Stomach (tissue), 4 donors: Measurements from ENCODE around the gene FOLR2.

Experiments
- CTCF ChIP-seq, 7 experiments: fragments of 450-650 bp in 4 of 7; fragments of 200-600 bp in 3 of 7; sonication (generic) in 3 of 7; IDR thresholded peaks; one replicate each; pipeline ENCODE4 v1.5.1; 2016 to 2019; ENCODE audit warnings: antibody characterized with exemption in 7 of 7, control low read depth in 2 of 7, mild to moderate bottlenecking in 1 of 7
- EP300 ChIP-seq: sonication (generic); formaldehyde crosslinking; IDR thresholded peaks from one replicate; pipeline ENCODE4 v1.6.1; 2017; ENCODE audit warnings: antibody characterized with exemption

- no peak for TF ChIP-seq EP300
- TF ChIP-seq CTCF (IDR thresholded peaks at IDR 0.05) = no peak
Observed at GRCh38 chr11:72204886-72205285, 11.7 kb upstream of the FOLR2 start.
